Gastroesophageal sphincter (tissue), 4 donors: ENCODE data around the gene CD34. TPM values are rescaled to one million over a fixed set of nuclear protein-coding genes. Genes with fewer than 3 reads are reported as not detected.
A peak's percentile ranks its signal among the peaks of the same experiment; 100 is the strongest.

Experiments used
- ATAC-seq: fragments of 150-250 bp; one replicate; pipeline ENCODE4 v1.9.1; 2016; ENCODE audit warnings: mild to moderate bottlenecking, moderate library complexity
- H3K27ac ChIP-seq, 4 donors: fragments of 200-600 bp; sonication (generic) in 3 of 4; 1 replicate in 3 of 4; 2 replicates in 1 of 4; pipeline ENCODE4 v1.5.1; 2016 to 2019
- H3K27me3 ChIP-seq: fragments of 200-600 bp; sonication (generic); one replicate; pipeline ENCODE4 v1.5.1; 2019
- H3K36me3 ChIP-seq, 2 donors: fragments of 200-600 bp; sonication (generic); one replicate each; pipeline ENCODE4 v1.5.1; 2019; ENCODE audit warnings: control low read depth in 1 of 2
- H3K4me1 ChIP-seq, 3 donors: fragments of 200-600 bp; sonication (generic); 1 replicate in 2 of 3; 2 replicates in 1 of 3; pipeline ENCODE4 v1.5.1; 2016 to 2019; ENCODE audit warnings: control low read depth in 2 of 3
- H3K4me3 ChIP-seq, 2 donors: fragments of 200-600 bp; sonication (generic); one replicate each; pipeline ENCODE4 v1.5.1; 2019; ENCODE audit warnings: mild to moderate bottlenecking in 1 of 2, moderate library complexity in 1 of 2
- H3K9me3 ChIP-seq, 3 donors: fragments of 200-600 bp; sonication (generic); one replicate each; pipeline ENCODE4 v1.5.1; 2017 to 2019; ENCODE audit warnings: control low read depth in 2 of 3
- EP300 ChIP-seq: sonication (generic); formaldehyde crosslinking; IDR thresholded peaks from one replicate; pipeline ENCODE4 v1.6.1; 2017; ENCODE audit warnings: antibody characterized with exemption, mild to moderate bottlenecking
- POLR2A ChIP-seq, 2 donors: fragments of 450-650 bp; IDR thresholded peaks; one replicate each; pipeline ENCODE4 v1.6.1; 2017; ENCODE audit warnings: antibody characterized with exemption in 2 of 2, mild to moderate bottlenecking in 2 of 2, moderate library complexity in 1 of 2
- POLR2AphosphoS5 ChIP-seq: sonication (generic); formaldehyde crosslinking; IDR thresholded peaks from one replicate; pipeline ENCODE4 v1.6.1; 2017; ENCODE audit warnings: antibody characterized with exemption
- WGBS, 2 donors: methylation state at CpG; one replicate each; pipeline ENCODE4 v1.1.5; 2018; ENCODE audit warnings: low coverage in 1 of 2; 5-methylcytosine and 5-hydroxymethylcytosine counted together
- total RNA-seq, 4 donors: library from RNA; depleted of rRNA; stranded (reverse); fragments of >200 nt; gene quantifications; one replicate each; pipeline ENCODE4 v1.1.0, GENCODE V29; 2016
- TF ChIP-seq, protein P1 (sequence below), 4 experiments: fragments of 200-600 bp in 2 of 4; fragments of 450-650 bp in 2 of 4; sonication (generic) in 1 of 4; IDR thresholded peaks; one replicate each; pipeline ENCODE4 v1.5.1; 2017 to 2019; ENCODE audit warnings: antibody characterized with exemption in 4 of 4, mild to moderate bottlenecking in 2 of 4, moderate library complexity in 2 of 4

CD34 gene
- total RNA-seq, 4 donors from 2014 or later, result 38.9 to 114 (median 62.1) TPM

GRCh38 chr1:207919523-207920170 is 8.7 kb upstream of the CD34 start:
- H3K27ac ChIP-seq, result peak overlapping the region in 3 of 4 donors; percentile 60 to 66 (median 64)
- peaks cover 0 to 64% (median 17%) of the 10 kb centered on the region in 3 donors for H3K4me1 ChIP-seq
- WGBS, 2 donors, result 31 to 46% methylated on average over 2 of the region's 2 CpGs

DNA sequence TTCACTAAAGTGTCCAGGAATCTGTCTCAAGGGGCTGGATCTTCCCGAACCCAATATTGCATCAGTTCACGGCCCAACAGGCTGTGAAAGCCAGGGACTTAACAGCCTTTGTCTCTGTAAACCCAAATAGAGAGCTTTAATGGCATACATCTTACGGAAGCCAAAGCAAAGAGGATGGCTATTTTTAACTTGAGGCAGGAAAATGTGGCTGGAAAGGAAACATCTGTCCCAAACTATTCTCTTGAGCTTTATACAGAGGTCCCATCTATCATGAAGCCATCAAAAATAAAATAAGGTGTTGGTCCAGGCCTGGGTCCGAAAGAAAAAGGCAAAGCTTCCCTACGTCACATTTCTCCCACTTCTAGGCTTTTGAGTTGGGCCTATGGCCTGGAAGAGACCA is 7.7 kb upstream of the CD34 start:
- H3K4me3 ChIP-seq, result no peak overlapping the region
- peak overlapping the region; percentile 17 to 64 (median 39) for H3K27ac ChIP-seq
- H3K36me3 ChIP-seq, result no peaks in the 10 kb centered on the region
- peaks cover 0 to 53% (median 14%) of the 10 kb centered on the region in 3 donors for H3K4me1 ChIP-seq
- H3K9me3 ChIP-seq, result no peaks in the 10 kb centered on the region
- TF ChIP-seq POLR2AphosphoS5, result no peak
- no peak for TF ChIP-seq EP300
- TF ChIP-seq, protein P1, sequence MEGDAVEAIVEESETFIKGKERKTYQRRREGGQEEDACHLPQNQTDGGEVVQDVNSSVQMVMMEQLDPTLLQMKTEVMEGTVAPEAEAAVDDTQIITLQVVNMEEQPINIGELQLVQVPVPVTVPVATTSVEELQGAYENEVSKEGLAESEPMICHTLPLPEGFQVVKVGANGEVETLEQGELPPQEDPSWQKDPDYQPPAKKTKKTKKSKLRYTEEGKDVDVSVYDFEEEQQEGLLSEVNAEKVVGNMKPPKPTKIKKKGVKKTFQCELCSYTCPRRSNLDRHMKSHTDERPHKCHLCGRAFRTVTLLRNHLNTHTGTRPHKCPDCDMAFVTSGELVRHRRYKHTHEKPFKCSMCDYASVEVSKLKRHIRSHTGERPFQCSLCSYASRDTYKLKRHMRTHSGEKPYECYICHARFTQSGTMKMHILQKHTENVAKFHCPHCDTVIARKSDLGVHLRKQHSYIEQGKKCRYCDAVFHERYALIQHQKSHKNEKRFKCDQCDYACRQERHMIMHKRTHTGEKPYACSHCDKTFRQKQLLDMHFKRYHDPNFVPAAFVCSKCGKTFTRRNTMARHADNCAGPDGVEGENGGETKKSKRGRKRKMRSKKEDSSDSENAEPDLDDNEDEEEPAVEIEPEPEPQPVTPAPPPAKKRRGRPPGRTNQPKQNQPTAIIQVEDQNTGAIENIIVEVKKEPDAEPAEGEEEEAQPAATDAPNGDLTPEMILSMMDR (IDR thresholded peaks at IDR 0.05), result no peak
- no peak for TF ChIP-seq POLR2A (IDR thresholded peaks at IDR 0.05)
- WGBS, 2 donors, result 39 to 55% methylated on average over 5 of the region's 5 CpGs
- ATAC-seq, result no peak
- no peaks in the 10 kb centered on the region for H3K27me3 ChIP-seq

More at GRCh38 chr1:207919523-207920170, 8.7 kb upstream of the CD34 start:
- Histone ChIP-seq H3K27me3 (no peaks in the 10 kb centered on the region), H3K4me3 (no peak overlapping the region), H3K36me3 (no peaks in the 10 kb centered on the region), H3K9me3 (no peaks in the 10 kb centered on the region)
- TF ChIP-seq POLR2A (IDR thresholded peaks at IDR 0.05) (no peak), EP300 (no peak), POLR2AphosphoS5 (peak; percentile 38)
- TF ChIP-seq, protein P1 (IDR thresholded peaks at IDR 0.05), result no peak
- ATAC-seq, result peak; percentile 79

DNA sequence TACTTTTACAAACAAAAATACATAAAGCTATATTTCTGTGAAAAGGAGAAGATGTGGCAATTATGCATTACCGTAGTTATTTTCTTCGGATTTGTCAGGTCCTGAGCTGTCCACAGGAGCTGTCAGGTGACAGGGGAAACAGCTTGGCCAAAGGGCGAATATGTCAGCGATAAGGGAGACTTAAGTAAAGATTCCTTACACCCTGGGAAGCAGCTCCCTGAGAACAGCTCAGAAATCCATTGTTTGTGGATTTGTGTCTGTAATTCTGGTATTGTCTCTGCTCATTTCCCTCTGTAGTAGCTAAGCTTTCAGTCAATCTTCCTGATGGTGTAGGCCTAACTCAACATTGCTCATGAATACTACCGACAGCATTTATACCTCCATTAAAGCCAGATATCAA is 7.1 kb upstream of the CD34 start:
- Histone ChIP-seq H3K27me3 (peaks cover 5% of the 10 kb centered on the region), H3K9me3 (no peaks in the 10 kb centered on the region), H3K4me3 (no peak overlapping the region), H3K27ac (peak overlapping the region in 3 of 4 donors; percentile 24 to 64 (median 54)), H3K36me3 (no peaks in the 10 kb centered on the region), H3K4me1 (peaks cover 0 to 47% (median 10%) of the 10 kb centered on the region in 3 donors)
- WGBS, 2 donors, result 58 to 88% methylated on average over 4 of the region's 5 CpGs
- no peak for ATAC-seq
- TF ChIP-seq, protein P1 (IDR thresholded peaks at IDR 0.05), result no peak
- TF ChIP-seq POLR2AphosphoS5, result no peak
- TF ChIP-seq EP300, result no peak

GRCh38 chr1:207917080-207917479 is 6.2 kb upstream of the CD34 start:
- H3K9me3 ChIP-seq, result no peaks in the 10 kb centered on the region
- H3K4me3 ChIP-seq, result no peak overlapping the region
- TF ChIP-seq EP300, result no peak
- no peak for TF ChIP-seq POLR2AphosphoS5
- no peak for TF ChIP-seq POLR2A (IDR thresholded peaks at IDR 0.05)
- TF ChIP-seq, protein P1 (IDR thresholded peaks at IDR 0.05), result no peak
- peak overlapping the region in 1 of 4 donors; percentile 12 for H3K27ac ChIP-seq
- peaks cover 0 to 42% (median 3%) of the 10 kb centered on the region in 3 donors for H3K4me1 ChIP-seq
- no peaks in the 10 kb centered on the region for H3K36me3 ChIP-seq
- peak; percentile 36 for ATAC-seq
- peaks cover 14% of the 10 kb centered on the region for H3K27me3 ChIP-seq
- WGBS, 2 donors, result 73 to 76% methylated on average over 2 to 3 of the region's 4 CpGs

- WGBS, 2 donors, result 100% methylated on average over 1 of the region's 1 CpG; no CpG with 5 or more reads in 1 of the 2 donors
- no peaks in the 10 kb centered on the region for H3K36me3 ChIP-seq
- peaks cover 43% of the 10 kb centered on the region for H3K27me3 ChIP-seq
- no peak for ATAC-seq
- no peak overlapping the region for H3K27ac ChIP-seq
- H3K4me3 ChIP-seq, result no peak overlapping the region
- no peak for TF ChIP-seq POLR2AphosphoS5
- TF ChIP-seq POLR2A (IDR thresholded peaks at IDR 0.05), result no peak
- TF ChIP-seq, protein P1 (IDR thresholded peaks at IDR 0.05), result no peak
- no peak for TF ChIP-seq EP300
- H3K9me3 ChIP-seq, result no peaks in the 10 kb centered on the region
- peaks cover 0 to 35% (median 0%) of the 10 kb centered on the region in 3 donors for H3K4me1 ChIP-seq
These were observed 3.0 kb upstream of the CD34 start for GRCh38 chr1:207913951-207914350.
